ENCODE measurements around the gene EIF4A3.
"Not testable (repeated sequence)": the region's sequence is repeated elsewhere in the genome, so short reads cannot be mapped to it uniquely, and the experiment has no call there.

EIF4A3 gene

DNA sequence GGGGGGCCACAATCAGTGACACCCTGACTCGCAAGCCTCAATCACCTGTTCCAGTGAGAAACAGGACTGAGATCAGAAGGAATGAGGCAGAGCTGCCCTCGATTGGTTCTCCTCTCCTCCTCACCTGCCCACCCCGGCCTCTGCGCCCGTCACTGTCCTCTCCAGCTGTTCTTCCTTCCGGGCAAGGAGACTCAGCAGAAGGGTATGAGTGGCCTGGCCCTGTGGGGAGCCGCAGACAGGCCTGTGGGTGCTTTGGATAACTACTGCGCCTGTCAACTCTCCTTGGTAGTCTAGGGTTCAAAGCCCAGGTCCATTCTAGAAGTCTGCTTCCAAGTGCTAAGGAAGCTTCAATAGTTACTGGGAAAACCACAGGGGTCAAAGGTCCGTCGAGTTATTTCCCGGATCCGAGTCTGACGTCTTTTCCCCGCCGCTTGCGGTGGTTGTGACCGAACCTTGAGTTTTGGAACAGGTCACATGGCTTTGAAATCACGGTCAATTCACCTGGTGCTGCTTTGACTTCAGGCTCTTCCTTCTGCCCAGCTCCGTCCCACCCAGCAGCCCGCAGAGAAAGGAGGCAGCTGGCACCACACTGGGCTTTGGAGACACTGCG, 31.2 kb upstream of the EIF4A3 start:
- no peak for DNase-seq
- intact Hi-C loops (cut with DNase I), result no loop called here

DNA sequence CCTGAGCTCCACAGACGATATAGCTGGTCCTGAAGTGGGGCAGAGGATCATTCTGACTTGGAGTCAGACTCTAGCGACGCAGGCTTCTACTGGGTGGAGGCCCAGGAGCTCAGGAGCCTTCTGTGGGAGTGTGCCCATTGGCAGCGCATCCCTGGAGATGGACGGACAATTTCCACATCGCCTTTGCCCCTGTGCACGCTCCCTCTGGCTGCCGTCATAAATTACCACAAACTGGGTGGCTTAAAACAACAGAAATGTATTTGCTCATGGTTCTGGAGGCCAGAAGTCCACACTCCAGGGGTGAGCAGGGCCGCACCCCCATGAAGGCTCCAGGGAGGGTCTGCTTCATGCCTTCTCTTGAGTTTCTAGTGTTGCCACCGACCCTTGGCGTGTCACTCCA, 29.8 kb upstream of the EIF4A3 start:
- DNase-seq, result no peak
- intact Hi-C loops (cut with DNase I), result no loop called here

DNA sequence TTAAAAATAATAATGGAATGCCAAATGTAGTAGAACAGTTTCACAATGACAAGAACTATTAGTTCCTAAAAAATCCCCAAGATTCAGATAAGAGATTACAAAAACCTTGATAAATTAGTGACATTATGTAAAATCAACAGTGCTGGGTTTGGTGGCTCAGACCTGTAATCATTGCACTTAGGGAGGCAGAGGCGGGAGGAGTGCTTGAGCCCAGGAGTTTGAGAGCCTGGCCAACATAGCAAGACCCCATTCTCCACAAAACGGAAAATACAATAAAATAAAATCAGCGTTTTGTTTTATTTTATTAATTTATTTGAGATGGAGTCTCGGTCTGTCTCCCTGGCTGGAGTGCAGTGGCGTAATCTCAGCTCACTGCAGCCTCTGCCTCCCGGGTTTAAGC, 27.0 kb upstream of the EIF4A3 start:
- intact Hi-C loops (cut with DNase I), result no loop called here
- no peak for DNase-seq

DNA sequence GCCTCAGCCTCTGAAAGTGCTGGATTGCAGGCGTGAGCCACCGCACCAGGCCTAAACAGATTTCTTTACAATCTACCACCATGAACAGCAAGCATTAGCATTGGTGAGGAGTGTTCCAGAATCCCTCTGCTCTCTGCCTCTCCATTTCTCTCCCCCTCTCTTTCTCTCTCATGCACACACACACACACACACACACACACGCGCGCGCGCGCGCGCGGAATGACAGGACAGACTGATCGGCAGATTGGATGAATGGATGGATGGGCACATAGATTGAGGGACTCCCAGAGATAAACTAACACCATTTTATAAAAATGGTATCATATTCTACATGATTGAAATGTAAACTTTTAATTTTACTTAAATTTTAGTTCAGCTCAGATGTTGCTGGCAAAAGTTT, 26.2 kb upstream of the EIF4A3 start:
- DNase-seq, result no peak

DNA sequence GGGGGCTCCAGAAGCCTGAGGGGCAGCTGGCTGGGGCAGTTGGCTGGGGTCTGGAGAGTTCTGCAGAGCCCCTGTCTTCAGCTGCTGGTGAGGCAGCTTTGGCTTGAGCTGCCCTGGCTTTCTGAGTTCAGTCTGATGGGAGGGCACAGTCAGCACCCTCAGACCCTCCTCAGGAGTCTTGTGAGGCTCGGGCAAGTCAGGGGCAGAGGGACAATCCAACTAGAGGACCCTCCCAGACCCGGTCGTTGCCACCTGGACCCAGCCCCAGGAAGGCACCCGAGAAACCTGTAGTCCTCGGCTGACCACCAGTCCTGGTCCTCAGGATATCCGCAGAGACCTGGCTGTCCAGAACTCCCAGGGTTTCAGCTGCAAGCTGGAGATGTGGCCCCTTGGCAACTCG, 24.8 kb upstream of the EIF4A3 start:
- DNase-seq, result no peak
- intact Hi-C loops (cut with DNase I), result no loop called here

More for the DNA sequence above, 26.2 kb upstream of the EIF4A3 start:
- intact Hi-C loops (cut with DNase I), result no loop called here

DNA sequence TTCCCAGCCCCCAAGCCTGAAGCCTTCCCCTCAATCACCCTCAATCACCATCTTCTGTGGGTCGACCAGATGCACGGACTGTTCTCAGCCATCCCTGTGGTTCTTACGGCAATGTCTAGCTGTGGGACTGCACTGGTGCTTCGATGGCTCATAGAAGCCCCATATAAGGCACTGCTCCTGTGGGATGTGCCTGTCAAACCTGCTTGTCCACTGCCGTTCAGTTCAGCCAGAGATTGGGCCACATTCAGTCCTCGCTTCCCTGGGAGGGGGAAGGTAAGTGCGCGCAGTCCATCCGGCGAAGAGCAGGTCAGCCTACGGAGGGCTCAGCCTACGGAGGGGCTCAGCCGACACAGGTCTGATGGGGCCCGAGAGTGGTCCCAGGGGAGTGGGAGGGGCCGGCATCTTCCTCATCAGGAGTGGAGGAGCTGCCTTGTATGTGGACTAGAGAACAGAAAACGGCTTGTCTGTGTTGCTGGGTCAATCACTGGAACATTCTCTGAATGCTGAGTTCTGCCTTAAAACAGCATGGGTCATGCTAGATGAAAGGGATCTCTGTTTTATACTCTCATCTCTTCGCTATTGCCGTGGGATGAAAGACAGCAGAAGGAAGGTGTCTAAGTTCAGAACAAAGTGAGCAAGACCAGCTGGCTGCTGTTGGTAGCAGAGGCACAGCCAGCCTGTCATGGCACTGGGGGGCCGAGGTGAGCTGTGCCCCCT, 23.0 kb upstream of the EIF4A3 start, which contains the start of gene CARD14:
Gene CARD14 (plus strand): TSS at position 247 of the 717 bp plus-strand sequence. CDS start 11,409 bp downstream, outside the sequence.
- DNase-seq, result no peak
- intact Hi-C loops (cut with DNase I), result no loop called here

DNA sequence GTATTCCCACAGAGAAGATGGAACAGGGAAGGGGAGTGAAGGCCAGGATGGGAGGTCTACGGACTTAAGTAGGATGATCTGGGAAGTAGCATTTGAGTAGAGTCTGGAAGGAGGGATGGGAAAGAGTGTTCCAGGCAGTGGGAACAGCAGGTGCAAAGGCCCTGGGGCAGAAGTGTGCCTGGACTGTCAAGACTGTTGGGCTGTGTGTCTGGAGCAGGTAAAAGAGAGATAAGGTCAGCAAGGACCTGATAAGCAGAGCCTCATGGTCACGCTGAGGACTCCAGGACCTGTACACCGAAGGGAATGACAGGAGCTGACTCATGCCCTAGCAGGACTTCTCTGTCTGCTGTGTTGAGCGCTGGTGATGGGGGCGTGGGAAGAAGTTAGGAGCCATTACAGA, 22.2 kb upstream of the EIF4A3 start:
- no peak for DNase-seq
- intact Hi-C loops (cut with DNase I), result no loop called here

DNA sequence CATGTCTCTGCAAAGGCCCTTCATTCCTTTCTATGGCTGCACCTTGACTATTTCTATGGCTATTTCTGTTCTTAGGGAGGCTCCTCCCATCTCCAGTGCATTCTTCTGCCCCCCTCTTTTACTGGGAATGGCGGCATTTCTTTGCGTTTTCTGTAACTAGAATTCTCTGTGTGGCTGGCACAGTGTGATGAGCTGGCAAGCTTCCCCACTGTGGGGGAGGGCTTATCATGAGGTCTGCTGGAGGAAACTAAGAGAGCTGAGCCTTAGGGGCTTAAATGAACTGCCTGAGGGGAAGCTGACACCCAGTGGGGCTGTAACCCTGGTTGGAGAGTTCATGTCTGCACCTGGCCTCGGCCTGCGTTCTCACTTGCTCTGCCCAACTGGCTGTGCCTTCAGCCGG, 21.4 kb upstream of the EIF4A3 start:
- intact Hi-C loops (cut with DNase I), result no loop called here

DNA sequence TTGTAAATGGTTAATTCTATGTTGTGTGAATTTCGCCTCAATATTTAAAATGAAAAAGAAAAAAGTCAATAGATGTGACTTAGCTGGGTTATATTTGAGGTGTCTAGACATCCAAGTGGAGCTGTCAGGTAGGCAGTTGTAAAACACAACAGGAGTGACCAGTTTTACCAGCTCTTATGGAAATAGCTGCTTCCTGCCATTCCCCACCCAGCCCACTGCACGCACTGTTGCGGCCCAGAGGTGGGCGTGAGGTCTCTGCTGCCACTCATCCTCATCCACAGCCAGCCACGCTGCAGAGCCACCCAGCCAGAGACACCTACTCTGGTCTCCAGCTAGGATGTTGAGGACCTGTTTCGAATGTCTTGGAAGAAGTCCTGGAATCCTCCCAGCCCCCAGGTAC, 19.5 kb upstream of the EIF4A3 start:
- no peak for DNase-seq
- intact Hi-C loops (cut with DNase I), result no loop called here

More for the DNA sequence above, 21.4 kb upstream of the EIF4A3 start:
- peak in 3 of 42 donors; percentile 20 to 66 (median 33) for DNase-seq

DNA sequence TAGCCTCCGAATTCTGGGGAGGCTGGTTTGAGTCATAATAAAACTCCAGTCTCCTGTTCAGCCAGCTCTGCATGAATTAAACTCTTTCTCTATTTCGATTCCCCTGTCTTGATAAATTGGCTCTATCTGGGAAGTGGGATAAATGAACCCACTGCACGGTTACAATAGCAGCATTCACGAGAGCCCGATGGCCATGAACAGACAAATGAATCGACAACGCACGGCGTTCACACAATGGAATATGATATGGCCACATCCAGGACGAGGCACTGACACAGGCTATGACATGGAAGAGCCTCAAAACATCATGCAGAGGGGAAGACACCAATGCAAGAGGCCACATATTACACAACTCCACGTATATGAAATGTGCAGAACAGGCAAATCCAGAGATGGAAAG, 17.3 kb upstream of the EIF4A3 start:
- intact Hi-C loops (cut with DNase I), result no loop called here
- DNase-seq, result peak in 9 of 42 donors; percentile 16 to 75 (median 33)

DNA sequence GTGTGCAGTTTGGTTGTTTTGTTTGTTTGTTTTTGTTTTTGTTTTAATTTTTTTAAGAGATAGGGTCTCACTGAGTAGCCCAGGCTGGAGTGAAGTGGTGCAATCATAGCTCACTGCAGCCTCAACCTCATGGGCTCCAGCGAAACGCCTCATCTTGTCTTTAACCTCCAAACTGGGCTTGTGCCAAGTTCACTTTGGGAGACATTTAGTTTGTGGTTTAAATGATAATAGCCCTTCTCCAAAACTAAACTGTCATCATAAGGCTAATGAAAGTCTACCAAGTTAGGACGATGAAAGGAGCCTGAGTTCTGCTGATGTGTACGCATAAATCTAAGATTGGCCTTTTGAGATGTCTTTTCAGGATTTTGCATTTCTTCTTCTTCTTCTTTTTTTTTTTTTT, 16.4 kb upstream of the EIF4A3 start:
- no peak for DNase-seq
- intact Hi-C loops (cut with DNase I), result no loop called here

DNA sequence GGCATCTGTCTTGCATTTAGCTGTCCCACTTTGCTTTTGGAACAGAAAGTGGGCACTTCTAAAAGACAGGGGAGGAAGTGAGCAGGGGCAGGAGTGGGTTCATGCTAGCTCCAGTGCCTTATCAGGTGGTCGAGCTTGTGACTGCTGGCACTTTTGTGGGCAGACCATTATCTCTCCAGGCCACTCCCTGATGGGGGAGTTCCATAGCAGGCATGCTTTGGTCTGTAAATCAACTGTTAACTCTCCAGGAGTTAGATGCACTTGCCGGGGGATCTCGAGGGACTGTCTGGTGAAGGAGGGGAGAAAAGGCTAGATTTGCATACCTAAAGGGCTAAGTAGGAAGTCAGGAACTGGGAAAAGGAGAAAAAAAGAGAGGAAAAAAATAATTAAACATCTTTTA, 13.6 kb upstream of the EIF4A3 start:
- no peak for DNase-seq
- intact Hi-C loops (cut with DNase I), result no loop called here

DNA sequence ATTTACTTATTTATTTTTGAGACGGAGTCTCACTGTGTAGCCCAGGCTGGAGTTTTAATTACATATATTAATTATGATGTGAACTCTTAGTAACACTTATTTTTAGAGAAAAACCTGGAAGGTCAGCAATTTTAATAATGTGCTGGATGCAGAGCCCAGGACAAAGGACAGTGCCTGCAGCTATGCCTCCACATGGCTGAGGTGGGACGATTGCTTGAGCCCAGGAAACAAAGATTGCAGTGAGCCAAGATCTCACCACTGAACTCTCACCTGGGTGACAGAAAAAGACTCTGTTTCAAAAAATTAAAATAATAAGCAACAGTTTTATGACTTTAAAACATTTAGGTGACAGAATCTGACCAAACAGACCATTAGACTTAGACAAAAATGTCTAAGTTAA, 11.9 kb upstream of the EIF4A3 start:
- no peak for DNase-seq
- intact Hi-C loops (cut with DNase I), result no loop called here

DNA sequence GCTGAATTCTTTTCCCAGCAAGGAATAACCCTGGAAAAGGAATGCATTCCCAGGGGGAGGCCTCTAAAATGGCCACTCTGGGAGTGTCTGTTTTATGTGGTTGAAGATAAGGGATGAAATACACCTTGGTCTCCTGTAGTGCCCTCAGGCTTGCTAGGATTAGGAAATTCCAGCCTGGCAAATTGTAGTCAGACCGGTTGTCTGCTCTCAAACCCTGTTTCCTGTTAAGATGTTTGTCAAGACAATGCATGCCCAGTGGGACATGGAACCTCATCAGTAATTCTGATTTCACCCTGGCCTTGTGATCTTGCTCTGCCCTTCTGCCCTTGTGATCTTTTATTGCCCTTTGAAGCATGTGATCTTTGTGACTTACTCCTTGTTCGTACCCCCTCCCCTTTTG, 8.7 kb upstream of the EIF4A3 start:
- intact Hi-C loops (cut with DNase I), result not testable (repeated sequence)

DNA sequence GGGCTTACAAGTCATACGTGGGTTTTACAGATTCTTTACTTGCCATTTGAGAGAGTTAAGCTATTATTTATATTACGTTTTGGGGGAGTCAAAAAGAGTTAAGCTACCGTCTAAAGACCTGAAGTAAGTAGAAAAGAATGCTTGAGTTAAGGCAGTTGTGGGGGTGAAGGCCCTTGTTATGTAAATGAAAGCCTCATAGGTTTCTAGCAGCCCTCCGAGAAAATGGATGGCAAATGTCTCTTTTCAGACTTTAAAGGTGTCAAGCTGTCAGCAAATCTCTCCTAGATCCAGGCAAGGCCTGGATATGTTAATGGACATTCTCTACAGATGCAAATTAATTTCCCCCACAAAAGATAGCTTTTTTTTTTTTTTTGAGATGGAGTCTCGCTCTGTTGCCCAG, 7.2 kb upstream of the EIF4A3 start:
- no peak for DNase-seq
- intact Hi-C loops (cut with DNase I), result no loop called here

More for the DNA sequence above, 8.7 kb upstream of the EIF4A3 start:
- peak in 3 of 42 donors; percentile 20 to 59 (median 20) for DNase-seq

DNA sequence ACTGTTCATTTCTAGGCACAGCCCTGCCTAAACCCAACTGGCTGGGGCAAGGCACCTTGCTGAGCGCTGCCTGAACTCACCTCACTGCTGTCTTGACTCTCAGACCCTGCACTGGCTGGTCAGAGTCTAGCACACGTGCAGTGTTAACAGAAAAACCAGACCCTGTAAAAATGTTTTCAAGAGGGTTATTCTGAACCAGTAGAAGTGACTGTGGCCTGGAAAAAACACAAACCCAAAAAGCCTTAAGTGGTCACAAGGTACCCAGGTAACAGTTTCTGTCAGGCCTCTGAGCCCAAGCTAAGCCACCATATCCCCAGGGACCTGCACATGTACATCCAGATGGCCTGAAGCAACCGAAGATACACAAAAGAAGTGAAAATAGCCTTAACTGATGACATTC, 6.1 kb upstream of the EIF4A3 start:
- DNase-seq, result no peak
- intact Hi-C loops (cut with DNase I), result no loop called here

DNA sequence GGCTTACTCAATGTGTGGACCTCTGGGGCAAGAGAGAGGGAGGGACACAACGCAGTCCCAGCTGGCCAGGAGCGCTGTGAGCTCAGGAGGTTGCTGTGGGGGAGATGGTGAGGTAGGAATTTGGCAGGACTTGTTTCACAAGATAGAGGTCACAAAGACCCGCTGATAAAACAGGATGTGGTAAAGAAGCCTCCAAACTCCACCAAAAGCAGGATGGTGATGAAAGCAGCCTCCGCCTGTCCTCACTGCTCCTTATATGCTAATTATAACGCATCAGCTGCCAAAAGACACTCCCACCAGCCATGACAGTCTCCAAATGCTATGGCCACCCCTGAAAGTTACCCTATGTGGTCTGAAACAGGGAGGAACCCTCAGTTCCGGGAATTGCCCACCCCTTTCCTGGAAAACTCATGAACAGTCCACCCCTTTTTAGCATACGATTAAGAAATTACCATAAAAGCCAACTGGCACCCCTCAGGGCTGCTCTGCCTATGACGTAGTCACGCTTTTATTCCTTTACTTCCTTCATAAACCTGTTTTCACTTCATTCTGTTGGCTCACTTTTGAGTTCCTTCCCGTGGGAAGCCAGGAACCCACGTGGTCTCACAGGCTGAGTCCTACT, 5.3 kb upstream of the EIF4A3 start:
- DNase-seq, result no peak
- intact Hi-C loops (cut with DNase I), result no loop called here

DNA sequence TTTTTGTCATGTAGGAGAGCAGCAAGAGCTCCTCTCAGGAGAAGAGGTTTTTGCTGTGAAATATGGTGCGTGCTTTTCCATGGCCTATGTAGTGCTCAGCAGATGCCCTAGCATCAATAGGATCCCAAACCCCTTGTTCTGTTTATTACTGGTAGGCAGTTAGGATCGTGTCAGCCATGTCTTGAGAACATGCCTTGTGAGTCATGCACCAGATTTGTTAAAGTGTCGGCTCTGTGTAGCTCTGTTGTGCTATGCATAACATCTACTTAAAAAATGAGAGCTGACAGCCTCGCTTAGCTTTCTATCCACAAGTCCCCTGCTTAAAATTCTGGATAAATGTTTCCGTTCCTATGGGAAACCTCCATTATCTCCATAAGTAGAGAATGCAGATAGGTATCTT, 4.4 kb upstream of the EIF4A3 start:
- peak in 8 of 42 donors; percentile 8 to 64 (median 33) for DNase-seq
- intact Hi-C loops (cut with DNase I), result no loop called here

DNA sequence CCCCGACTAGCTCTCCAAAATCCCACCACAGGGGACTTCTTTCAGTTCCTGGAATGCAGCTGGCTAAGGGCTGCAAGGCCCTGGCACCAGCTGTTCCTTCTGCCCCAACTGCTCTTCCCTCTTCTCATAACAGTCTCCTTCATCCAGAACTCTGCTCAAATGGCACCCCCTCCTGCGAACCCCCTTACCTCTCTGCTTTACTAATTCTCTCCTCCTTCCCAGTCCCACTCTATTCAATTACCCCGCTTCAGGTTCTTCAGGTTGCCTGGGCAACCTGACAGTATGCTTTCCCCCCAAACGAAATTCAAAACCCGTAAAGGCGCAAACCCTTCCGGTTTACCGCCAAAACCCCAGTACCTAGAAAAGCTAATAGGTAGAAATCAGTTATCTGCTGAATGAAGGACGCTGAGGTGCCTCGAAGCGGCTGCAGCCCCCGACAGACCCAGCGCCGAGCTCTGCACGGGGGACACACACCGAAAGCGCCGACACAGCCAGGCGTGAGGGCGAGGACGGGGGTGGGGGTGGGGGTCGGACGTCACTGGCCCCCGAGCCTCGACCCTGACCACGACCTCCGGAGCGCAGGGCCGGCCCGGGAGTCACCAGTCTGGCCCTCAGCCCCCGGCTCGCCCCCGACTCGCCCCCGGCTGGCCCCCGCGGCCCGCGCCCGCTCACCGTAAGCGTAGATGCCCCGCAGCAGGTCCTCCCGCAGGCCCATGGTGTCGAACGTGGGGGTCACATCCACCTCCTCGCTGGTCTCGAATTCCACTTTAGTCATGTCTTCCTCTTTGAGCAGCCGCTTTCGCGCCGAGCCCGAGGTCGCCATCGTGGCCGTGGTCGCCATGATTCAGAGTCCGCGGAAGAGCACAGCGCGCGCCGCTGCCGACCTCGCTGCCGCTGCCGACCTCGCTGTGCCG, 550 bp downstream of the EIF4A3 start:
- DNase-seq, result peak in 11 of 42 donors; percentile 8 to 41 (median 22)
- intact Hi-C loops (cut with DNase I), result loop anchor here (2.0 to 10.0 kb wide), 3 partner anchors 46 to 118 kb away; partner anchors contain the start of genes GAA, RNF213, SGSH and SLC26A11
